HG02973 (cell line): ENCODE data around the gene LCAT.

ENCODE experiments used
- ATAC-seq: cut with Tn5 transposase; IDR thresholded peaks from one replicate; pipeline ENCODE4 v1.9.1; 2021; ENCODE audit warnings: moderate library complexity; ENCODE audit not compliant: unreplicated experiment

Gene LCAT

DNA sequence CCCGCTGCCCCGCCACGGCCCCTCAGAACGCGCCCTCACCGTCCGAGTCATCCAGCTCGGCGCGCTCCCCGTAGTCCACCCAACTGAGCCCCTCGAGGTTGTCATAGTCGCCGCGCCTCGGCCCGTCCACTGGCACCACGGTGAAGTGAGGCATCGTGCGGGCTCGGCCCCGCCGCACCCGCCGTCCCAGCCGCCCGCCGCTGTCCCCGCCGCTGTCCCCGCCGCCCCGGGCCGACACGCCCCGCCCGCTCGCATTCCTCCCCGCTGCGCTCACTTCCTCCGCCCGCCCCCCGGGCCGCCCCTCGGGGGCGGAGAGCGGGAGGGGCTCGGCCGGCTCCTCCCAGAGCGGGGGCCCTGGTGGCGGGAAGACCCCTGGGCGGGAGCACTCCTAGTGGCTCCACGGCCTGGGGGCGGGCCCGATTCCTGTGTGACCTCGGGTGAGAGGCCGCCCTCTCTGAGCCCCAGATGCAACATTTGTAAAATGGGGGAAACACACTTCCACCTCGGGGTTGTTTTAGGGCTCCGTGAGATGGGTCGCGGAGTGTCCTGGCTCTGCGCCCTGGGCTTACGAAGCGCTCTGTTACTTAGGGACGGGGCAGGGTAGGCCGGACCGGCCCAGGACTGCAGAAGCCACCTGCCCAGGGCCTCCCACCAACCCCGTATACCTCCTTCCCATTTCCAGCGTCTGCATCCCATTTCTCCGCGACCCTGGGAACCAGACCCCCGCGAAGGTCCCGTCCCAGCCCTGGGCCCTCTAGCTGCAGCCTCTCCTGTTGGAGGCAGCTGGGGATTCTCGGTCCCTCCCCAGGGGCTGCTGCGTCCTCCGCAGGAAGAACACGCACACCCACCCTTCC is 24.7 kb upstream of the LCAT start, which contains the start of gene SLC12A4:
TSS of gene SLC12A4 (minus strand) at position 238 of the 854 bp plus-strand sequence. CDS start at position 154, 84 bp downstream.
- ATAC-seq, result peak; percentile 64

- ATAC-seq, result peak; percentile 13
Measured at GRCh38 chr16:67967958-67968399, 24.1 kb upstream of the LCAT start.

- ATAC-seq, result no peak
Measured at GRCh38 chr16:67967183-67967957, 23.4 kb upstream of the LCAT start.

DNA sequence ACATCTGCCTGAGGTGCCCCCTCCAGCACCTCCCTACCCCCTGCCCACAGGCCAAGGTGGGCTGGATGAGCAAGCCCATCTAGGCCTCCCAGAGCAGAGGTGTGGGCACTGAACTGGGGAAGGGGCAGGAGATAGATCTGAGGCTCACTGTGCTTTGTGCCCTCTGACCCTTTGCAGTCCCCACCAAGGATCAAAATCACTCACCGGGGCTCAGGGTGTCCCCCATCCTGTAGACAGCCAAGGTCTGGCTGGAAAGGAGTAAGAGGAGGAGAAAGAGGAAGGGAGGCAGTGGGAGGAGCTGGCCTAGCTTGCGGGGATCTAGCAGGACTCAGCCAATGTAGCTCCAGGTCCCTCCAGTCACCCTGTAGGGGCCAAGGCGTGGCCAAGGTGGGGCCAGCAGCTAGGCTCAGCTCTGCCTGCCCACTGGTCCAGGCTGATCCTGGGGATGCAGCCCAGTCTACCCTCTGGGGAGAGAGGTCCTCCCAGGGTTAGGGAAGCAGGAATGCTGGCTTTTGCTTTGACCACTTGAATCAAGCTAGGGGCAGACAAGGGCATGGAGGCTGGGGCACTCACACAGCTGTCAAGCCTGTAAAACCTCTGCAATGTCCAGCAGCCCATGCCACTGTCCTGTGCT is 22.7 kb upstream of the LCAT start:
- no peak for ATAC-seq

DNA sequence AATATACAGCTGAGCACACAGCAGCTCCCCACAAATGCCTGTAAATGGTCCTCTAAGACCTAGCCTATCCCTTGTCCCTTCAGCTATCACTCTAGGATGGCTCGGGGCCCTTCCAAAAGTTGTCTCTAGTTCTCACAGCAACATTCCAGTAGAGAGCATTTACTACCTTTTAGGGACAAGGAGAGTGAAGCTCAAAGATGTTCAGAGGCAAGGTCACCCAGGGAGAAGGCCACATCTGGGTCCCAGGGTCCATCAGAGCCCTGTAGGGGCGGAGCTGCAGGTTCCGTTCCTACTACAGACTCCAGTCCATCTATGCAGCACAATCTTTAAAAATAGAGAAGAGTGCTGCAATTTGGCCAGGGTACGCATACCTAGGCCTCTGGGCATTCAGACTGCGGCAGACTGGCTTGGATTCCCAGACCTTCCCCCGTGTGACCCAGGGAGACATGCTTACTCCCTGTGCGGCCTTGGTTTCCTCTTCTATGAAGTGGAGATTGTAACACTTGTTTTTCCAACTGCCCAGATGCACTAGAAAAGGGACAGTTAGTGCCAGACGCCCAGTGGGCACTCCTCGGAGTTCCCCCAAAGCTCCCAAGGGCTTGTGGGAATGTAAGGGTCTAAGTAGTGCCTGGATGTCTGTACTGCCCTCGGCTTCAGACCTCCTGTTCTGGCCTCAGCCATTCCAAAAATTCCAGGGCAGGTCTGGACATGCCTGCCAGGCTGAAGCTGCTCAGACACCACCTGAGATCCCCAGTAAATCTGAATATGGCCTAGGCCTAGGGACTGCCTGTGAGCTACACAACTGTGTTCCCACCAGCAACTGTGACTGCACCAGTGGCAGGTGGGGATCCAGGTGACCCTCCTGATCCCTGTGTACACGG is 22.0 kb upstream of the LCAT start:
- ATAC-seq, result no peak

- no peak for ATAC-seq
Measured at GRCh38 chr16:67964477-67965131, 20.7 kb upstream of the LCAT start.

- ATAC-seq, result no peak
Measured at GRCh38 chr16:67963662-67964321, 19.9 kb upstream of the LCAT start.

DNA sequence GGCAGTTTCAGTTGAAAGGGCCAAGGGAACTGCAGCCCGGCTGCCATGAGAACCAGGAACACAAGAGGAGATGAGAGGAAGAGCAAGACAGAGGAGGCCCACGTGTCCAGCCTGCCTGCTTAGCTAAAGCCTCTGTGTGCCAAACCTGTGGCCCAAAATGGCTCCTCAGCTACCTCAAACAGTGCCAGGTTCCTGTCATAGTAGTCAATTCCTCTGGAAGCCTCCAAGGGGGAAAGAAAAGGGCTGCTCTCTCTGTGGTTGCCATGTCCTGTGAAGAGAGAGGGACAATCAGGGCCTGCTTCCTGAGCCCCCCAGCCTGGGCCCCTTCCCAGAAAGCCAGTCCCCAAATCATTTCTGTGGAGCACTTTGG is 19.4 kb upstream of the LCAT start:
- no peak for ATAC-seq

DNA sequence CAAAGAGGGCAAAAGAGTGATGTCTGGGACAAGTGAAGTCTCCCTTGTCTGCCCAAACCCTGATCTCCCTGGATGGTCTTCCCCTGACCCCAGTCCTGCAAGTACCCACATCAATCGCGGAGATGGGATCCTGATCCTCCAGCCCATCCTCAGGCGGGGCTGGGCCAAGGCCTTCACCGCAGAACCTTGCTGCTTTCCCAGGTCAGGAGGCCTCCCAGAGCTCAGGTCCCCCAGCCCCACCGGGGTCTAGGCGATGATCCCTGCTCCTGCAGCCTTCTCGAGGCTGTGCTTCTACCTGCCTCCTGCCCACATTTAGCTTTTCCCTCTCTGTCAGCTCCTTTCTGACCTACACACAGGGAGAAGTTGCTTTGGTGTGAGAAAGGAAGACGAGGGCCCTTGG is 18.2 kb upstream of the LCAT start:
- ATAC-seq, result no peak

DNA sequence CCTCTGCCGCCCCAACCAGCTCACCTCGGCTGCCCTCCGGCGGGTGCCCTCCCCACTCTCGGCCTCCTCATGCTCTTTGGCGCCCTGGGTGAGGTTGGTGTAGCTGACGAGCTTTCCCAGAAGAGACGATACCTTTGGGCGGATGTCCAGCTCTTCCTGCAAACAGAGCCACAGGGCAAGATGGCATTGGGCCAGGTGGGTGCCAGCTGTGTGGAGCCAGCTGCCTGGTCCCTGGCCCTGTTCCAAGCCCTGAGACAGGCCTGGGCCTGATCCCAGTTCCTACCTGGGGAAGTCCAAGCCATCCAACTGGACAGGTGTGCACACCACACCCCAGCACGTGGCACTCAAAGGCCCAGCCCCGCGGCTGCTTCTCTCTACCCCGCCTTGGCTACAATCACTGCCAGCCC is 17.6 kb upstream of the LCAT start:
- ATAC-seq, result no peak

- ATAC-seq, result no peak
Measured at GRCh38 chr16:67959536-67960329, 15.8 kb upstream of the LCAT start.

- ATAC-seq, result no peak
Measured at GRCh38 chr16:67957622-67958021, 13.7 kb upstream of the LCAT start.

- no peak for ATAC-seq
Measured at GRCh38 chr16:67954421-67955196, 10.7 kb upstream of the LCAT start.

DNA sequence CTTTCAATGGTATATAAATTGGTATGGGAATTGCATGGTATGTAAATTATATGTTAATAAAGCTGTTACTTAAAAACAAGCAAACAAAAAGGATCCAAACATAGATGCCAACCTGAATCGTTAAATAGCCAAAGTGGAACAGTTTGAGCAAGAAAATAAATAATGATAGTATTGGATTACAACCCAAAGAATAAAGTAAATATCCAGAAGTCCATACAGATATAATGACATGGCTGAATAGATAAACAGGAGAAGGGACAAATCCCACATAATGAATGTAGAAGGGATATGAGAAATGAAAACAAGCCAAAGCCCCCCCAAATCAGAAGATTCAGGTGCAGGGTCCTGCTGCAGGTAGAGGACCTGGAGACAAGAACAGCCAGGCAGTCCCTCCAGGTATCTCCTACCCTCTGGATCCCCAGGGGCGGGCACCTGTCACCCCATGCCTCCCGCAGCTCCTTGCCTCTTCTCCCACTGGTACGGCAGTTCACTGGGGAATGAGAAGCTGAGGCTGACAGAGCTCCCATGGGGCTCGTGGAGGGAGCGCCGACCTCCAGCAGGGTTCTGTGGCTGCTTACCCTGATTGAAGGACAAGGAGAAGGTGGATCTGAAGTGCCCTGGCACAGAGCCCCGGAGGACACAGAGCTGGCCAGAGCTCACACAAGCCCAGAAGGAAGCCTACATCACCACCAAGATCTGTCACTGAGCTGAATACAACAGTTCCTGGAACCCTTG is 9.9 kb upstream of the LCAT start:
- ATAC-seq, result no peak

DNA sequence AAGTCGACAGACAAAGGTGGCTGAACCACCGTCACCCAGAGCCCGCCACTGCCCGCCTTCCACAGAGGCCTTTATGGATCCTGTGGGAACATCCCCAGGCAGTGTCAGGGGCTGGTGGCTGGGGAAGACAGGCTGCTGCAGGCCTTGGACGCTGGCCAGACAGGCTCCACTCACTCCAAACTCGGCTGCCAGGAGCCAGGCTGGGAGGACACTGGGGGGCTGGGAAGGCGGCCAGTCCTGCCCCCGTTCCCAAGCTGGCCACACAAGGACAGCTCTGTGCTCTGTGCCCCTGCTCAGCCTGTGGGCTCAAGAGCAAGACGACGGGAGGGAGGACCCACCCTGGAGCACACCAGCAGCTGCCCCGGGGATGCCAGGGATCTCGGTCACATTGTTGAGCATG is 7.6 kb upstream of the LCAT start:
- no peak for ATAC-seq

DNA sequence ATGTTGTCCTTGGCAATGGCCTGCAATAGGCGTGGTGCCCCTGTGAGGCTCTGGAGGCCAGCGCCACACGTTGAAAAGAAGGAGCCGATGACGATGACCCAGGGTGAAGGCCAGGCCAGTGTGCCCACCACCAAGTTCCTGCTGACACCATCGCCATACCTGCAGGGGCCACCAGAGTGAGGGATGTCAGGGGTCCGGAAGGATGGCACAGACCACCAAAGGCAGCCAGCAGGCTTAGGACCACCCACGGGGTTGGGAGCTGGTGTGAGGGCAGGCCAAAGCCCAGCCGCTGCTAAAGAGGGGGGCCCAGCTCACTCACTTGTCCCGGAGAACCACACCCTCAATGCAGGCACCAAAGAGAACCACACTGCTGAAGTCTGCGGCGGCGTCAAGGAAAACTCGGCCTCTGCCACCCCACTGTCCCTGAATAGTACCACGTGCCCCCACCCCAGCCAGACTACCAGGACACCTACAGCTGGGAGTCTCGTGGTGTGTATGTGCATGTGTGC is 6.5 kb upstream of the LCAT start:
- ATAC-seq, result no peak

GRCh38 chr16:67949645-67950044 is 5.7 kb upstream of the LCAT start:
- ATAC-seq, result no peak
